GM10266 (cell line): ENCODE results near the gene PIK3IP1.

Experiments
- DNase-seq: peaks from one replicate; pipeline ENCODE4 v3.0.0; 2012; ENCODE audit errors: extremely low spot score
- TF ChIP-seq, protein P1 (sequence below): IDR thresholded peaks from 2 replicates; pipeline ENCODE4 v1.5.1; 2012; ENCODE audit warnings: mild to moderate bottlenecking, low read depth; ENCODE audit not compliant: control insufficient read depth, insufficient read depth; ENCODE audit errors: missing control alignments

PIK3IP1 gene

DNA sequence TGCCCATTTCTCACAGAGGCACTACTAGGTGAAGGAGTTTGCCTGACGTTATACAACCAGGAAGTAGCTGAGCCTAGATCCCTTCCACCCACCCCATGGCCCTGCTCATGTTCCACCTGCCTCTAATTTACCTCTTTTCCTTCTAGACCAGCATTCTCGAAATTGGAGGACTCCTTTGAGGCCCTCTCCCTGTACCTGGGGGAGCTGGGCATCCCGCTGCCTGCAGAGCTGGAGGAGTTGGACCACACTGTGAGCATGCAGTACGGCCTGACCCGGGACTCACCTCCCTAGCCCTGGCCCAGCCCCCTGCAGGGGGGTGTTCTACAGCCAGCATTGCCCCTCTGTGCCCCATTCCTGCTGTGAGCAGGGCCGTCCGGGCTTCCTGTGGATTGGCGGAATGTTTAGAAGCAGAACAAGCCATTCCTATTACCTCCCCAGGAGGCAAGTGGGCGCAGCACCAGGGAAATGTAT, 14.1 kb downstream of the PIK3IP1 start:
- DNase-seq, result no peak
- TF ChIP-seq, protein P1, sequence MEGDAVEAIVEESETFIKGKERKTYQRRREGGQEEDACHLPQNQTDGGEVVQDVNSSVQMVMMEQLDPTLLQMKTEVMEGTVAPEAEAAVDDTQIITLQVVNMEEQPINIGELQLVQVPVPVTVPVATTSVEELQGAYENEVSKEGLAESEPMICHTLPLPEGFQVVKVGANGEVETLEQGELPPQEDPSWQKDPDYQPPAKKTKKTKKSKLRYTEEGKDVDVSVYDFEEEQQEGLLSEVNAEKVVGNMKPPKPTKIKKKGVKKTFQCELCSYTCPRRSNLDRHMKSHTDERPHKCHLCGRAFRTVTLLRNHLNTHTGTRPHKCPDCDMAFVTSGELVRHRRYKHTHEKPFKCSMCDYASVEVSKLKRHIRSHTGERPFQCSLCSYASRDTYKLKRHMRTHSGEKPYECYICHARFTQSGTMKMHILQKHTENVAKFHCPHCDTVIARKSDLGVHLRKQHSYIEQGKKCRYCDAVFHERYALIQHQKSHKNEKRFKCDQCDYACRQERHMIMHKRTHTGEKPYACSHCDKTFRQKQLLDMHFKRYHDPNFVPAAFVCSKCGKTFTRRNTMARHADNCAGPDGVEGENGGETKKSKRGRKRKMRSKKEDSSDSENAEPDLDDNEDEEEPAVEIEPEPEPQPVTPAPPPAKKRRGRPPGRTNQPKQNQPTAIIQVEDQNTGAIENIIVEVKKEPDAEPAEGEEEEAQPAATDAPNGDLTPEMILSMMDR, result no peak

DNA sequence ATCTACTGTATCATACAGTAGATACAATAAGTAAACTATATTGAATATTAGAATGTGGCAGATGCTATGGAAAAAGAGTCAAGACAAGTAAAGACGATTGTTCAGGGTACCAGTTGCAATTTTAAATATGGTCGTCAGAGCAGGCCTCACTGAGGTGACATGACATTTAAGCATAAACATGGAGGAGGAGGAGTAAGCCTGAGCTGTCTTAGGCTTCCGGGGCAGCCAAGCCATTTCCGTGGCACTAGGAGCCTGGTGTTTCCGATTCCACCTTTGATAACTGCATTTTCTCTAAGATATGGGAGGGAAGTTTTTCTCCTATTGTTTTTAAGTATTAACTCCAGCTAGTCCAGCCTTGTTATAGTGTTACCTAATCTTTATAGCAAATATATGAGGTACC, 14.5 kb downstream of the PIK3IP1 start:
- TF ChIP-seq, protein P1, result no peak
- no peak for DNase-seq

DNA sequence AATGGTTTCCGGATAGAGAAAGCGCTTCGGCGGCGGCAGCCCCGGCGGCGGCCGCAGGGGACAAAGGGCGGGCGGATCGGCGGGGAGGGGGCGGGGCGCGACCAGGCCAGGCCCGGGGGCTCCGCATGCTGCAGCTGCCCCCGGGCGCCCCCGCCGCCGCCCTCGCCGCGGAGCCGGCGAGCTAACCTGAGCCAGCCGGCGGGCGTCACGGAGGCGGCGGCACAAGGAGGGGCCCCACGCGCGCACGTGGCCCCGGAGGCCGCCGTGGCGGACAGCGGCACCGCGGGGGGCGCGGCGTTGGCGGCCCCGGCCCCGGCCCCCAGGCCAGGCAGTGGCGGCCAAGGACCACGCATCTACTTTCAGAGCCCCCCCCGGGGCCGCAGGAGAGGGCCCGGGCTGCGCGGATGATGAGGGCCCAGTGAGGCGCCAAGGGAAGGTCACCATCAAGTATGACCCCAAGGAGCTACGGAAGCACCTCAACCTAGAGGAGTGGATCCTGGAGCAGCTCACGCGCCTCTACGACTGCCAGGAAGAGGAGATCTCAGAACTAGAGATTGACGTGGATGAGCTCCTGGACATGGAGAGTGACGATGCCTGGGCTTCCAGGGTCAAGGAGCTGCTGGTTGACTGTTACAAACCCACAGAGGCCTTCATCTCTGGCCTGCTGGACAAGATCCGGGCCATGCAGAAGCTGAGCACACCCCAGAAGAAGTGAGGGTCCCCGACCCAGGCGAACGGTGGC, 15.7 kb downstream of the PIK3IP1 start:
- no peak for DNase-seq
- TF ChIP-seq, protein P1, result no peak

DNA sequence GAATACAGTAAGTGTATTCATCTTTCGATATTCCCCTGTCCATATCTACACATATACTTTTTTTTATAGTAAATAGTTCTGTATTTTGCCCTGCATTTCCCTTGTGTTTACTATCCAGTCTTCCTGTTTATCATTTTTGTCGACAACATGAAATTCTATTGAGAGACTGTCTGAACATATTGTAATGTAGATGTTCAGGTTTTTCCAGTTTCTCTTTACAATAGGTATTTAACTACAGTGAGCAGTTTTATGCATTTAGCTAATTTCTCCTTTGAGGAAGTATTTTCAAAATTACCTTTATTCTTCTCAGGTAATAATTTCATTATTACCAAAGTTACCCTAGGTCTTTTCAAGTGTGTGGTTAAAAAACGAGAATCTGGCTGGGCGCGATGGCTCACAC, 16.7 kb downstream of the PIK3IP1 start:
- TF ChIP-seq, protein P1, result no peak
- no peak for DNase-seq

DNA sequence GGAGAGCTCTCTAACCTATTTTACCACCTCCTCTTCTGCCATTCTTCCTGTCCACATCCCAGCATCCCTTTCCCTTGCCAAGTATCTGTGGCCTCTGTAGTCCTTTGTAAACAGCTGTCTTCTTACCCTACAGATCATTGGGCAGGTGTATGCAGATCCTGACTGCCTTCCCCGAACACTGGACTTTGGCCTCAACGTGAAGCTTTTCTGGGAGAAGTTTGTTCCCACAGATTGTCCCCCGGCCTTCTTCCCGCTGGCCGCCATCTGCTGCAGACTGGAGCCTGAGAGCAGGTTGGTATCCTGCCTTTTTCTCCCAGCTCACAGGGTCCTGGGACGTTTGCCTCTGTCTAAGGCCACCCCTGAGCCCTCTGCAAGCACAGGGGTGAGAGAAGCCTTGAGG, 17.3 kb downstream of the PIK3IP1 start:
- no peak for DNase-seq
- TF ChIP-seq, protein P1, result no peak

GRCh38 chr22:31274017-31274416, 18.3 kb downstream of the PIK3IP1 start:
- TF ChIP-seq, protein P1, result no peak
- no peak for DNase-seq
